Measurements from ENCODE around the gene FRAT1.
A peak's percentile ranks its signal among the peaks of the same experiment; 100 is the strongest.

Gene FRAT1

GRCh38 chr10:97319671-97320479 lies 804 bp downstream of the FRAT1 start:
- no peak for TF ChIP-seq ZNF70 (CRISPR knock-in tag; IDR thresholded peaks at IDR 0.05)
- TF ChIP-seq ZNF8 (CRISPR knock-in tag; IDR thresholded peaks at IDR 0.05) = no peak
- TF ChIP-seq TOX (CRISPR knock-in tag; IDR thresholded peaks at IDR 0.05; ENCODE audit: borderline replicate concordance) = no peak
- TF ChIP-seq SNAI2 (CRISPR knock-in tag; IDR thresholded peaks at IDR 0.05) = no peak
- no peak for TF ChIP-seq ESRRG (CRISPR knock-in tag; IDR thresholded peaks at IDR 0.05)
- TF ChIP-seq ZNF565 (CRISPR knock-in tag; conservative IDR thresholded peaks at IDR 0.05; ENCODE audit: low read depth) = no peak
- no peak for TF ChIP-seq ZFP30 (CRISPR knock-in tag; IDR thresholded peaks at IDR 0.05)
- TF ChIP-seq CREB5 (CRISPR knock-in tag; IDR thresholded peaks at IDR 0.05; ENCODE audit: low read depth) = no peak
- TF ChIP-seq ZC3H10 (CRISPR knock-in tag; IDR thresholded peaks at IDR 0.05) = no peak
- TF ChIP-seq RARB (CRISPR knock-in tag; IDR thresholded peaks at IDR 0.05) = no peak
- TF ChIP-seq ISL1 (CRISPR knock-in tag; IDR thresholded peaks at IDR 0.05) = no peak
- TF ChIP-seq CSRNP3 (CRISPR knock-in tag; IDR thresholded peaks at IDR 0.05) = no peak
- TF ChIP-seq PPARA (CRISPR knock-in tag; IDR thresholded peaks at IDR 0.05; ENCODE audit: borderline replicate concordance) = no peak
- no peak for TF ChIP-seq GLIS3 (CRISPR knock-in tag; IDR thresholded peaks at IDR 0.05)
- TF ChIP-seq PATZ1 (CRISPR knock-in tag; IDR thresholded peaks at IDR 0.05; ENCODE audit: borderline replicate concordance) = no peak

GRCh38 chr10:97320480-97321031 lies 1.5 kb downstream of the FRAT1 start:
- no peak for TF ChIP-seq ZNF565 (CRISPR knock-in tag; conservative IDR thresholded peaks at IDR 0.05; ENCODE audit: low read depth)
- no peak for TF ChIP-seq PPARA (CRISPR knock-in tag; IDR thresholded peaks at IDR 0.05; ENCODE audit: borderline replicate concordance)
- no peak for TF ChIP-seq RARB (CRISPR knock-in tag; IDR thresholded peaks at IDR 0.05)
- TF ChIP-seq CSRNP3 (CRISPR knock-in tag; IDR thresholded peaks at IDR 0.05) = no peak
- TF ChIP-seq ZFP3 (CRISPR knock-in tag; IDR thresholded peaks at IDR 0.05) = no peak
- no peak for TF ChIP-seq ISL1 (CRISPR knock-in tag; IDR thresholded peaks at IDR 0.05)
- TF ChIP-seq SNAI2 (CRISPR knock-in tag; IDR thresholded peaks at IDR 0.05) = no peak
- TF ChIP-seq ZNF8 (CRISPR knock-in tag; IDR thresholded peaks at IDR 0.05) = no peak
- TF ChIP-seq ZFP30 (CRISPR knock-in tag; IDR thresholded peaks at IDR 0.05) = no peak
- TF ChIP-seq TSHZ2 (CRISPR knock-in tag; IDR thresholded peaks at IDR 0.05) = no peak
- TF ChIP-seq GLIS3 (CRISPR knock-in tag; IDR thresholded peaks at IDR 0.05) = no peak
- no peak for TF ChIP-seq BACH2 (CRISPR knock-in tag; IDR thresholded peaks at IDR 0.05; ENCODE audit: borderline replicate concordance)
- no peak for TF ChIP-seq ESRRG (CRISPR knock-in tag; IDR thresholded peaks at IDR 0.05)
- no peak for TF ChIP-seq ZNF70 (CRISPR knock-in tag; IDR thresholded peaks at IDR 0.05)
- no peak for ATAC-seq

More at GRCh38 chr10:97319671-97320479, 804 bp downstream of the FRAT1 start:
- ATAC-seq = peak; percentile 47

Measured in SK-N-SH treated with all-trans-retinoic acid at 6 μM for 48 hours (cell line).